HEK293T (cell line): Measurements from ENCODE around the gene GNG2.

Experiments used
- CTCF ChIA-PET: fragments of 350-600 bp; formaldehyde crosslinking; extraction: SDS; loops from one replicate; lab custom pipeline; 2021; ENCODE audit warnings: antibody characterized with exemption, inconsistent platforms; lab: Yijun Ruan, JAX
- POLR2A ChIA-PET: fragments of 350-600 bp; formaldehyde crosslinking; extraction: SDS; loops from one replicate; lab custom pipeline; 2020; ENCODE audit warnings: antibody characterized with exemption, inconsistent platforms; lab: Yijun Ruan, JAX
- DNase-seq: peaks from one replicate; pipeline ENCODE4 v3.0.0; 2012; ENCODE audit warnings: mixed read lengths; ENCODE audit errors: extremely low spot score
- ARNT ChIP-seq: fragments of 450-650 bp; IDR thresholded peaks from 2 replicates; pipeline ENCODE4 v1.6.1; 2017; ENCODE audit warnings: mild to moderate bottlenecking
- BHLHE40 ChIP-seq: fragments of 450-650 bp; IDR thresholded peaks from 2 replicates; pipeline ENCODE4 v1.6.1; 2016; ENCODE audit warnings: mild to moderate bottlenecking, moderate library complexity, borderline replicate concordance
- CTBP1 ChIP-seq: fragments of 450-650 bp; IDR thresholded peaks from 2 replicates; pipeline ENCODE4 v1.6.1; 2016; ENCODE audit warnings: borderline replicate concordance
- ELF4 ChIP-seq: fragments of 450-650 bp; IDR thresholded peaks from 2 replicates; pipeline ENCODE4 v1.6.1; 2017; ENCODE audit warnings: antibody characterized with exemption
- FOXA1 ChIP-seq: fragments of 450-650 bp; IDR thresholded peaks from 2 replicates; pipeline ENCODE4 v1.6.1; 2016; ENCODE audit warnings: mild to moderate bottlenecking
- FOXK2 ChIP-seq: fragments of 450-650 bp; IDR thresholded peaks from 2 replicates; pipeline ENCODE4 v1.6.1; 2016; ENCODE audit warnings: mild to moderate bottlenecking
- FOXM1 ChIP-seq: fragments of 450-650 bp; IDR thresholded peaks from 2 replicates; pipeline ENCODE4 v1.6.1; 2017; ENCODE audit warnings: mild to moderate bottlenecking, borderline replicate concordance
- HDGF ChIP-seq: fragments of 450-650 bp; IDR thresholded peaks from 2 replicates; pipeline ENCODE4 v1.6.1; 2017; ENCODE audit warnings: antibody characterized with exemption, borderline replicate concordance
- L3MBTL2 ChIP-seq: fragments of 450-650 bp; conservative IDR thresholded peaks from 2 replicates; pipeline ENCODE4 v1.6.1; 2016; ENCODE audit warnings: mild to moderate bottlenecking
- LEF1 ChIP-seq: fragments of 450-650 bp; IDR thresholded peaks from 2 replicates; pipeline ENCODE4 v1.6.1; 2017; ENCODE audit warnings: mild to moderate bottlenecking, borderline replicate concordance
- NFRKB ChIP-seq: fragments of 450-650 bp; IDR thresholded peaks from 2 replicates; pipeline ENCODE4 v1.6.1; 2016; ENCODE audit warnings: mild to moderate bottlenecking, moderate library complexity
- SP1 ChIP-seq: fragments of 450-650 bp; IDR thresholded peaks from 2 replicates; pipeline ENCODE4 v1.6.1; 2017
- SUZ12 ChIP-seq: fragments of 450-650 bp; IDR thresholded peaks from 2 replicates; pipeline ENCODE4 v1.6.1; 2016; ENCODE audit warnings: mild to moderate bottlenecking
- TARDBP ChIP-seq: fragments of 450-650 bp; IDR thresholded peaks from 2 replicates; pipeline ENCODE4 v1.6.1; 2016
- ZNF384 ChIP-seq: fragments of 450-650 bp; IDR thresholded peaks from 2 replicates; pipeline ENCODE4 v1.6.1; 2016
- TF ChIP-seq, protein P1 (sequence below): fragments of 450-650 bp; IDR thresholded peaks from 2 replicates; pipeline ENCODE4 v1.6.1; 2016

Gene GNG2

DNA sequence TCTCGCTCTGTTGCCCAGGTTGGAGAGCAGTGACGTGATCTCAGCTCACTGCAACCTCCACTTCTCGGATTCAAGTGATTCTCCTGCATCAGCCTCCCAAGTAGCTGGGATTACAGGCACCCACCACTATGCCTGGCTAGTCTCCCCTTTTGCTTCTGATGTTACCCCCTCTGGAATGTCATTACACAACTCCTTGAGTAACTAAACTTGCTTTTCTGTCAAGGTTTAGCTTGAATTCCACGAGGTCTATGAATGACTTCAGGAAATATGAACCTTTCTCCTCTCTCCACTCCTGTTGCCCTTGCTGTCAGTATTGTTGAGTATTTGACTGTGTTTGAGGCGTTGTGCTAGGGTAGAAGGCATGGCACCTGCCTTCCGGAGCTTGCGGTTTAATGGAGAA is 112.2 kb downstream of the GNG2 start:
- ChIA-PET POLR2A (no interaction called here), CTCF (interaction anchor here (0.6 kb wide), 2 partner anchors 485 to 592 kb away, joined by 3 to 8 read pairs; no protein-coding TSS in a partner anchor)
- DNase-seq = no peak
- TF ChIP-seq ARNT (no peak), ELF4 (no peak), FOXK2 (no peak), LEF1 (no peak), FOXA1 (no peak), SP1 (no peak), ZNF384 (no peak), FOXM1 (no peak), CTBP1 (no peak), L3MBTL2 (no peak)
- TF ChIP-seq, protein P1, sequence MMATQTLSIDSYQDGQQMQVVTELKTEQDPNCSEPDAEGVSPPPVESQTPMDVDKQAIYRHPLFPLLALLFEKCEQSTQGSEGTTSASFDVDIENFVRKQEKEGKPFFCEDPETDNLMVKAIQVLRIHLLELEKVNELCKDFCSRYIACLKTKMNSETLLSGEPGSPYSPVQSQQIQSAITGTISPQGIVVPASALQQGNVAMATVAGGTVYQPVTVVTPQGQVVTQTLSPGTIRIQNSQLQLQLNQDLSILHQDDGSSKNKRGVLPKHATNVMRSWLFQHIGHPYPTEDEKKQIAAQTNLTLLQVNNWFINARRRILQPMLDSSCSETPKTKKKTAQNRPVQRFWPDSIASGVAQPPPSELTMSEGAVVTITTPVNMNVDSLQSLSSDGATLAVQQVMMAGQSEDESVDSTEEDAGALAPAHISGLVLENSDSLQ = no peak

DNA sequence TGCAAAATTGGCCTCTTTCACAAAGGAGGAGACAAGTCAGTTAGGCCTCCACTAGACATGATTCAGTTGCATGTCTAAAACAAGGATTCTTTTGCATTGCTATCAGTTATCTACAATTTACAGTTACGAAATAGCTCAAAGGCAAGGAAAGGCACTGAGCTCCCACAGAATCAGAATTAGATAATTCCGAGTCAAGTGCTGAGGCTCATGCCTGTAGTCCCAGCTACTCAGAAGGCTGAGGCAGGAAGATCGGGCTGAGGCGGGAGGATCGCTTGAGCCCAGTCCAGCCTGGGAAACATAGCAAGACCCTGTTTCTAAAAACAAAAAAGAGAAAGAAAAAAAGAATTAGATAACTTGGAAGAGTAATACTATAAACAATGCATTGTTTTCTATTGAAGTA is 116.7 kb downstream of the GNG2 start:
- ChIA-PET CTCF (interaction anchor here (1.3 kb wide), 1 partner anchor 19 kb away, joined by 3 read pairs; no protein-coding TSS in a partner anchor), POLR2A (no interaction called here)
- TF ChIP-seq, protein P1 = no peak
- no peak for TF ChIP-seq ZNF384
- no peak for TF ChIP-seq TARDBP
- no peak for TF ChIP-seq CTBP1
- no peak for TF ChIP-seq FOXM1
- no peak for TF ChIP-seq SUZ12
- no peak for TF ChIP-seq ELF4
- no peak for TF ChIP-seq NFRKB
- no peak for TF ChIP-seq FOXK2
- no peak for TF ChIP-seq L3MBTL2
- TF ChIP-seq BHLHE40 = no peak
- no peak for TF ChIP-seq HDGF
- no peak for TF ChIP-seq FOXA1
- no peak for TF ChIP-seq LEF1
- no peak for TF ChIP-seq SP1
- TF ChIP-seq ARNT = no peak
- no peak for DNase-seq

DNA sequence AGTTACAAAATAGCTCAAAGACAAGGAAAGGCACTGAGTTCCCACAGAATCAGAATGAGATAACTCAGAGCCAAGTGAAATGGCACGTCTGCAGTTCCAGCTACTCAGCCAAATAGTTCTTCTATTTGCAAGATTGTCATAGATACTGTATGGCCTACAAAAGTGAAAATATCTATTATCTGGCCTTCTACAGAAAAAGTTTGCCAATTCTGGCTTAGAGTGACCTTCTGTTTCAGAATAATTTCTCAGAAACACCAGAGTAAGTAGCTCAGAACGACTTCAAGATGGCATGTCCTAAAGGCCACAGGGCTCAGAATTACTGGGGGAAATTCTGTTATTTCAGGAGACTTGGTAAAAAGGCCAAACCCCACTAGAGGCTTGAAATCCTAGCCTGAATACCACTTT is 118.3 kb downstream of the GNG2 start:
- CTCF ChIA-PET = interaction anchor here (0.5 to 1.9 kb wide), 15 partner anchors 8 to 1317 kb away, joined by 3 to 11 read pairs (median 3); no protein-coding TSS in a partner anchor

DNA sequence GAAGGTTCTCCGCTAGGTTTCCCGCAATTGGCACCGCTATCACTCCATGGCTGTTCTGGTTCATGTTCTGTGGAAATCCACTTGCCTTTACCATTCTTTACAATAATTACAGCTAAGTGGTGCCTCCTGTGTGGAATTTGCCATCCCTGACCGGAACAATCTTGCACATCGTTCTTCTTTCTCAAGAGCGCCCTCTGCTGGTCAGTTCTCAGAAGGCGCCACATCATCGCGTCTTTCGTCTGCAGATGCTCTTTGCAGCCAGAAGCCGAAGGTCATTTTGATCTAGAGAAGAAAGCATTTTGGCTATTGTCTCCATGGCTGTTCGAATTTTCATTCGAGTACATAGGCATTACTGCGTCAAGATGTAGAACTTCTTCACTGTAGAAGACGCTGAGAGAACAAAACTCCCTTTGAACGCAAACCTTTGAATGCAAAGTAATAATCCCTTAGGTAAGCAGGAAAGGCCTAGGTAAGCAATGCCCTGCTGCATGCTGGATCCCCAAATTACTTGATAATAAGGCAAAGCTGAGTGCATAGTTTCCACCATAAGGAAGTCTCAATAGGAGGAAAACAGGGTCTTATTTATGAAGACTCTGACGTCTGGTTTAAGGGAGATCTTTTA is 118.8 kb downstream of the GNG2 start:
- ChIA-PET CTCF (interaction anchor here (0.5 to 1.9 kb wide), 15 partner anchors 9 to 1317 kb away, joined by 3 to 11 read pairs (median 3); no protein-coding TSS in a partner anchor), POLR2A (interaction anchor here (1.3 kb wide), 1 partner anchor 10 kb away, joined by 4 read pairs; the partner anchor contains the start of gene RTRAF)
- TF ChIP-seq ELF4 (no peak), L3MBTL2 (no peak), CTBP1 (no peak), SP1 (no peak), FOXM1 (no peak), BHLHE40 (no peak), FOXA1 (no peak), ARNT (no peak), FOXK2 (no peak), ZNF384 (no peak), SUZ12 (no peak), HDGF (no peak), NFRKB (no peak), TARDBP (no peak)
- TF ChIP-seq, protein P1 = no peak
- DNase-seq = peak; percentile 76

More for the DNA sequence above, 118.3 kb downstream of the GNG2 start:
- POLR2A ChIA-PET = no interaction called here
- no peak for DNase-seq
- TF ChIP-seq ELF4 (no peak), NFRKB (no peak), HDGF (no peak), FOXK2 (no peak), ARNT (no peak), SP1 (no peak), FOXM1 (no peak), FOXA1 (no peak), LEF1 (no peak), ZNF384 (no peak), BHLHE40 (no peak), SUZ12 (no peak), TARDBP (no peak), L3MBTL2 (no peak), CTBP1 (no peak)
- TF ChIP-seq, protein P1 = no peak

DNA sequence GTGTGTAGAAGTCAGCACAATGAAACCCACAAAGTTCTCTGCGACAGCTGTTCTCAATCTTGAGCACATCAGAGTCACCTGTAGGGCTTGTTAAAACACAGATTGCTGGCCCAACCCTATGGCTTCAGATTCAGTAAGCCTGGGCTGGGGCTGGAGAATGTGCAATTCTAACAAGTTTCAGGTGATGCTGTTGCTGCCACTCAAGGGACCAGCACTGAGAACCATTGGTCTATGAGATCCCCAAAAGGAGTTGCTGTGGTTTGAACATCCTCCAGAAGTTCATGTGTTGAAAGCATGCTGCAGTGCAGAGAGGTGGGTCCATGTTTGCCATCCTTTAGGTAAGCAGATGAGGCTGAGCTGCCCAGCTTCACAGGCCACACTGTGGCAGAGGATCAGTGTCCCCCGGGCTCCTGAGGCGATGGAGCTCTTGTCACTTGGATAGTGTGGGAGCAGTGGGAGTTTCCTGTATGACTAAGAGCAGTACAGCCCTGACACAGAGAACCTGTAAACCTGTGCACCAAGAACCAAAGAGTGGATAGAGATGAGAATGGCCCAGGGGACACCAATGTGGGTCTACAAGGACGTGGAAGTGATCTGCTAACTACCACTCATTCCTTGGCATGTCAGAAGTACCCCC is 120.9 kb downstream of the GNG2 start:
- ChIA-PET POLR2A (no interaction called here), CTCF (no interaction called here)
- DNase-seq = no peak
- TF ChIP-seq SUZ12 (no peak), ZNF384 (no peak), FOXA1 (no peak), HDGF (no peak), ARNT (no peak), NFRKB (no peak), LEF1 (no peak), SP1 (no peak)
